HPDE6-E6E7 (cell line): ENCODE data around the gene PRR36.
"Not testable (repeated sequence)": the region's sequence is repeated elsewhere in the genome, so short reads cannot be mapped to it uniquely, and the experiment has no call there.

Experiments
- DNase-seq: peaks from one replicate; pipeline ENCODE4 v3.0.0; 2011; ENCODE audit warnings: missing footprints; ENCODE audit errors: extremely low spot score

The PRR36 gene

DNA sequence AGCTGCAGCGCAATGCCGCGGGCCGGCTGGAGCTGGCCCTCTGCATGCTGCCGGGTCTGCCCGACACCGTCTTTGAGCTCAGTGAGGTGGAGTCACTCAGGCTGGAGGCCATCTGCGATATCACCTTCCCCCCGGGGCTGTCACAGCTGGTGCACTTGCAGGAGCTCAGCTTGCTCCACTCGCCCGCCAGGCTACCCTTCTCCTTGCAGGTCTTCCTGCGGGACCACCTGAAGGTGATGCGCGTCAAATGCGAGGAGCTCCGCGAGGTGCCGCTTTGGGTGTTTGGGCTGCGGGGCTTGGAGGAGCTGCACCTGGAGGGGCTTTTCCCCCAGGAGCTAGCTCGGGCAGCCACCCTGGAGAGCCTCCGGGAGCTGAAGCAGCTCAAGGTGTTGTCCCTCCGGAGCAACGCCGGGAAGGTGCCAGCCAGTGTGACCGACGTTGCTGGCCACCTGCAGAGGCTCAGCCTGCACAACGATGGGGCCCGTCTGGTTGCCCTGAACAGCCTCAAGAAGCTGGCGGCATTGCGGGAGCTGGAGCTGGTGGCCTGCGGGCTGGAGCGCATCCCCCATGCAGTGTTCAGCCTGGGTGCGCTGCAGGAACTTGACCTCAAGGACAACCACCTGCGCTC lies 25.7 kb upstream of the PRR36 start:
- DNase-seq: no peak

DNA sequence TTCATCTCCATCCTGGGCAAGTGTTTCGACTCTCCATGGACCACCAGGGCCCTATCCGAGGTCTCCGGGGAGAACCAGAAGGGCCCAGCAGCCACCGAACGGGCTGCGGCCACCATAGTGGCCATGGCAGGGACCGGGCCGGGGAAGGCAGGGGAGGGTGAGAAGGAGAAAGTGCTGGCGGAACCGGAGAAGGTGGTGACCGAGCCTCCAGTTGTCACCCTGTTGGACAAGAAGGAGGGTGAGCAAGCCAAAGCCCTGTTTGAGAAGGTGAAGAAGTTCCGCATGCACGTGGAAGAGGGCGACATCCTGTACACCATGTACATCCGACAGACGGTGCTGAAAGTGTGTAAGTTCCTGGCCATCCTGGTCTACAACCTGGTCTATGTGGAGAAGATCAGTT lies 24.8 kb upstream of the PRR36 start:
- DNase-seq: no peak

DNA sequence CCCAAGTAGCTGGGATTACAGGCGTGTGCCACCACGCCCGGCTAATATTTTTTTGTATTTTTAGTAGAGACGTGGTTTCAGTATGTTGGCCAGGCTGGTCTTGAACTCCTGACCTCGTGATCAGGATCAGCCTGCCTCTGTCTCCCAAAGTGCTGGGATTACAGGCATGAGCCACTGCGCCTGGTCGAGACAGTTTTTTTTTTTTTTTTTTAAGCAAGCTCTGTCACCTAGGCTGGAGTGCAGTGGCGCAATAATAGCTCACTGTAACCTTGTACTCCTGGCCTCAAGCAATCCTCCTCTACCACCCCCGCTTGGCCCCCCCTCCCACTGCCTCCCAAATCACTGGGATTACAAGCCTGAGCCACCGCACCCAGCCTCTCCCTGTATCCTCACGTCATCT lies 23.1 kb upstream of the PRR36 start:
- DNase-seq: no peak

DNA sequence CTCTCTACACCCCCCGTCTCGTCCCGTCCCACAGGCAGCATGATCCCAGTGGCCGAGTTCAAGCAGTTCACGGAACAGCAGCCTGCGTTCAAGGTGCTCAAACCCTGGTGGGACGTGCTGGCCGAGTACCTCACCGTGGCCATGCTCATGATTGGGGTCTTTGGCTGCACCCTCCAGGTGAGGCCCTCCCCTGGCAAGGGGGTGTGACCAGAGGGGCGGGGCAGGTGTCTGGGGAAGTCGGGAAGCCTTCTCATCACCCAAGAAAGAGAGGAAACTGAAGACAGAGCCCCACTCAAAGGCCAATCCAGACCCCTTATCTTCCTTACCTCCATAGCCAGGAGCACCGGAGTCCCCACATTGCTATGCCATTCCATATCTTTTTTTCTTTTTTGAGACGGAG lies 21.4 kb upstream of the PRR36 start:
- DNase-seq: no peak

DNA sequence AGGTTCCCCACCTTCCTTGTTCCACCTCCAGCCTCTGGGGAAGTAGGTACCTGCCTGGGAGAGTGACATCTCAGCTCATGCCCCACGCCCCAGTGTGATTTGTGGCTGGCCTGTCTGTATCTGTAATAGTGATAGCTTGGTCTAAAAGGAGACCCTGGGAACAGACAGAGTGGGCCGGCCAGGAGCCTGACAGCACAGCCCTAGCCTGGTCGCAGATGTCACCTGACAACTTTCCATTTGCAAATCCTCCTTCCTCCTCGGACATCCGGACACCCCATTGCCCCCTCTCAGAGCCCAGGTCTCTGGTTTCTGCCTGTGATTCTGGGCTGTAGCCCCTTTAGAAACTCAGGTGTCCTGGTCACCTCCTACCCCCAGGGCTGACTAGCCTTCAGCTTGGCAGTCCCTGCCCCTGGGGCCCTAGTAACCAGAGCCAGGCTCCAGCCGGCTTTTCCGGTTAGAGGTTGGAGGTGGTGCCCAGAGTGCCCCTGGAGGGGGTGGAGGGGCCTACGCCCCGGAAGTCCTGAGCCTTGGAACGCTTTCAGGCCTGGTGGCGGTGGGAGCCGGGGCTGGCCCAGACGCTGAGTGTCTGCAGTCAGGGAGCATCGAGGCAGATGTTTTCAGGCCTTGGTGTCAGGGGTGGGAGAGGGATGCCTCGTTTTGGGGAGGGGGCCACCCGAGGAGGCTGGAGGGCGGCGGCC lies 20.6 kb upstream of the PRR36 start:
- peak; percentile 58 for DNase-seq

DNA sequence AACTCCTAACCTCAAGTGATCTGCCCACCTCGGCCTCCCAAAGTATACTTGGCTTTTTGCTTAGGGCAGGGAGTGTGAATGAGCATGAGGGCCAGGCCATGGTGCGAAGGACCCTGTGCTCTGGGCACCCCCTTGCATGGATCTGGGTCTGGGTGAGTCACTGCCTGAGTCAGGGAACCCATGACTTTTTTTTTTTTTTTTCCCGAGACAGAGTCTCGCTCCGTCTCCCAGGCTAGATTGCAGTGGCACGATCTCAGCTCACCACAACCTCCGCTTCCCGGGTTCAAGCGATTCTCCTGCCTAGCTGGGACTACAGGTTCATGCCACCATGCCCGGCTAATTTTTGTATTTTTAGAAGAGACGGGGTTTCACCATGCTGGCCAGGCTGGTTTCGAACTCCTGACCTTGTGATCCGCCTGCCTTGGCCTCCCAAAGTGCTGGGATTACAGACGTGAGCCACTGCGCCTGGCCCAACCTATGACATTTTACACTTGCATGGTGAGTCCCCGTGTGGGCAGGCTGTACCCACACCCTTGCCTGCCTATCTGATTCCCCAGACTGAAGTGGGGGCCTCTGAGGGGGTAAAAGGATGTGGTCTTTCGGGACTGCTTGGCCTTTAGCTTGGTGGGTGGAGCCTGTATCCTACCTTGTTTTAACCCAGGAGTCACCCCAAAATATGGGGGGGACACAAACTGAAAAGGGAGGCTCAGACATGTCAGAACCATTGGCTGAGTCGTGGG lies 19.3 kb upstream of the PRR36 start:
- DNase-seq: not testable (repeated sequence)

DNA sequence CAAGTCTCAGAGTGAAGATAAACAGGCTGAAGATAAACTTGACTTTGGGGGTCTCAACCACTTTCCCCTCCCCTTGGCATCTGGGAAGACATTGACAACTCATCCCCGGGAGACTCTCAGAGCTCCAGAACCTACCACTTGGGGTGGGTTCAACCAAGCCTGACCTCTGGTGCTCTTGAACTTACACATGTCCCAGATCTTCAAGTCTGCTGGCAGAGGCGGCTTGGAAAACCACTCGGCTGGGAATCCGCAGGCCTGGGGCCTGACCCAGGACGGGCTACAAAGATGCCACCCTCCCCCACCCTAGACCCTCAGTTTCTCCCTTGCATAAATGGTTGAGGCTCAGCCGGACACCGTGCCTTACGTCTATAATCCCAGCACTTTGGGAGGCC lies 14.6 kb upstream of the PRR36 start:
- no peak for DNase-seq

DNA sequence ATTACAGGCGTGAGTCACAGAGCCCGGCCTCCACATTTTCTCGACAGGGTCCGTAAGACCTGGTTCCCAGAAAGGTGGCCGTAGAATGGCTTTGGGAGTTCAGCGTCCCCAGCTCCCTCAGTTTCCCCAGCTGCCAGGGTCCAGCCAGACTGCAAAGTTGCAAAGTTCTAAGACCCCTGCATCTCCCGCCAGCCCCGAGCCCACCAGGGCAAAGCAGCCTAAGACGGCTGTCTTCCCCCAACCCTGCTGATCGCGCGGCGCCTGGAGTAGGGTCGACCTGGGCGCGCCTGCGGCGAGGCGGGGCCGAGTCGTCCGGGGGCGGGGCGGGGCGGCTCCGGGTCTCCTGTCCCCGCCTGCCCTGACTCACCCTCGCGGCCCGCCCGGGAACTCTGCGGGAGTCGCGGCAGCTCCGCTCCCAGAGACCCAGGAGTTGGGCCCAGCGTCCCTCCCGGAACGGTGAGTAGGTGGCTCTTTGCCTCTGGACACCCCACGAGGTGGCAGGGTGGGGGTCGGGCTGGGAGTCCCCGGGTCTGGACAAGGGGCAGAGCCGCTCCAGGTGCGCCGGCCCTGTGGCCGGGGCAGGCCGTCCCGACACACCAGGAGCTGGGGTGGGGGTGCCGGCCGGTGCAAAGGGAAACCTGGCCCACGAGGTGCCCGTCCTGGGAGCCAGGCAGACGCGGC lies 14.1 kb upstream of the PRR36 start, which contains the start of gene LRRC8E:
Gene LRRC8E (plus strand): TSS at position 366 of the 681 bp plus-strand sequence. CDS start 7,094 bp downstream, outside the sequence.
- peak; percentile 87 for DNase-seq

DNA sequence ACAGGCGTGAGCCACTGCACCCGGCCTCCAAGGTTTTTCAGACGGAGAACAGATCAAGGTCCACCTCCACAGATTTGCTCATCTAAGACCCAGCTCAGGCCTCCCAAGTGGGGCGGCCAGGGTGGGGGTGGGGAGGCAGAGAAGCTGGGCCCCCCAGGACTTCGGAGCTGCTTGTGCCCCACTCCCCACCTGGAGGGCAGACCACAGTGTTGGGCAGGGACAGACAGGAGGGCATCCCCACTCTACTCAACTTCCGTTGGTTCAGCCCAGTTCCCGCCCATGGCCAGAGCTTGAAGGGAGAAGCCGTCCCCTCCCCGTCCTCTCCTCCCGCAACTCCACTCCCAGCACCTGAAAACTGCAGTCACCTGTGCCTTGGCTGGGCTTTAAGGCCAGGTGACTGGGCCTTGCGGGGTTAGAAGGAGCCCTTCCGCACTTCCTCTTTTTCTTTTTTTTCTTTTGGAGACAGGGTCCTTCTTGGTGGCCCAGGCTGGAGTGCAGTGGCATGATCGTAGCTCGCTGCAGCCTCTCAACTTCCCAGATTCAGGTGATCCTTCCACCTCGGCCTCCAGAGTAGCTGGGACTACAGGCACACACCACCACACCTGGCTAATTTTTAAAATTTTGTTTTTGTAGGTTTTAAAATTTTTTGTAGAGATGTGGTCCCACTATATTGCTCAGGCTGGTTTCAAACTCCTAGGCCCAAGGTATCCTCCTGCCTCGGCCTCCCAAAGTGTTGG lies 13.4 kb upstream of the PRR36 start:
- no peak for DNase-seq

DNA sequence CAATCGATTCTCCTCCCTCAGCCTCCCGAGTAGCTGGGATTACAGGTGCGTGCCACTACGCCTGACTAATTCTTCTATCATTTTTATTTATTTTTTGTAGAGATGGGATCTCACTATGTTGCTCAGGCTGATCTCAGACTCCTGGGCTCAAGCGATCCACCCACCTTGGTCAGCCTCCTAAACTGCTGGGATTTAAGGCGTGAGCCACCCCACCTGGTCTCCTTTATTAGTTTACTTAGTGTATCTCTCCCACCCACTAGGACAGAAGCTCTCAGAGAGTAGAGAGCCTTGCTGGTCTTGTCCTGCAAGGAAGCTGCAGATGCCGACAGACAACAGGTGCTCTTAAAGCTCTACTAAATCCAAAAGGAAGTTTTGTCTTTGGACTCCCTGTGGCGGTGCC lies 11.6 kb upstream of the PRR36 start:
- DNase-seq: no peak

DNA sequence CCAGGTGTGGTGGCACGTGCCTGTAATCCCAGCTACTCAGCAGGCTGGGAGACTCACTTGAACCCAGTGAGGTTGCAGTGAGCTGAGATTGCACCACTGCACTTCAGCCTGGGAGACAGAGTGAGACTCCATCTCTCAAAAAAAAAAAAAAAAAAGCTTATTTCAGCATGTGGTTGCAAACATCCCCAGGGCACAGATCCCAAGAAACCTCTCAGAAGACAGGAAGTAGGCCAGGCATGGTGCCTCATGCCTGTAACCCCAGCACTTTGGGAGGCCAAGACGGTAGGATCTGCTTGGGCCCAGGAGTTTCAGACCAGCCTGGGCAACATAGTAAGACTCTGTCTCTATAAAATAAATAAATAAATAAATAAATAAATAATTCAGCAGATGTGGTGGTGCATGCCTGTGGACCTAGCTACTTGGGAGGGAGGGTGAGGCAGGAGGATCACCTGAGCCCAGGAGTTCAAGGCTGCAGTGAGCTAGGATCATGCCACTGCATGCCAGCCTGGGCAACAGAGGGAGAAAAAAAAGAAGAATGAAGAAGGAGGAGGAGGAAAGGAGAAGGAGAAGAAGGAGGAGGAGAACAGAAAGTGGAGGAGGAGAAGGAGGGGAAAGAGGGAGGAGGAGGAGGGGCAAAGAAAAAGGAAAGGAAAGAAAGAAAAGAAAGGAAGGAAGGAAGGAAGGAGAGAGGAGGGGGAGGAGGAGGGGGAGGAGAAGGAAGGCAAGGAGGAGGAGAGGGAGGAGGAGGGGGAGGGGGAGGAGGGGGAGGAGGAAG lies 9.8 kb upstream of the PRR36 start:
- DNase-seq: no peak

DNA sequence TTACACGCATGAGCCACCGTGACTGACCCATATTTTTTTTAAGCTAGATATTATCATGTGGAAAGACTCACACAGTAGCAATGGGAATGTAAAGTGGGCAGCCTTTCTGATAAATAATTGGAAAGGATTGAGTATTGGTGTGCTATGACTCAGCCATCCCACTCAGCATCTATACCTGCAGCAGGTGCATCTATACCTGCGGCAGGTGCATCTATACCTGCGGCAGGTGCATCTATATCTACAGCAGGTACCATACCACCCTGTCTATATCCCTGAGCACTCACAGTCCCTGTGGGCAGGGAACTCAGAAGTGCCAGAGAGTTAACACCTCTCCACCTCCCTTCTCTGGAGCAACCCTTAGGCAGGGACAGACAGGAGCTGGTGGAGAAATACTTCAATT lies 8.9 kb upstream of the PRR36 start:
- no peak for DNase-seq

DNA sequence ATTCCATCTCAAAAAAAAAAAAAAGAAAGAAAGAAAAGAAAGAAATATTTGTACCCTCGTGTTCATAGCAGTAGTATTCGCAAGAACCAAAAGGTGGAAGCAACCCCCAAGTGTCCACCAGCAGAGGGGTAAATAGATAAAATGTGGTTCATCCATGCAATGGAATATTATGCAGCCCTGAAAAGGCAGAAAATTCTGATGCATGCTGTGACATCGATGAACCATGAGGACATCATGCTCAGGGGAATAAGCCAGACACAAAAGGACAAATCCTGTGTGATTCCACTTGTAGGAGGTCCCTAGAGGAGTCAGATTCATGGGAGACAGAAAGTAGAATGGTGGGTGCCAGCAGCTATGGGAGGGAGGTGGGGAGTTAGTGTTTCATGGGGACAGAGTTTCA lies 7.7 kb upstream of the PRR36 start:
- DNase-seq: no peak

DNA sequence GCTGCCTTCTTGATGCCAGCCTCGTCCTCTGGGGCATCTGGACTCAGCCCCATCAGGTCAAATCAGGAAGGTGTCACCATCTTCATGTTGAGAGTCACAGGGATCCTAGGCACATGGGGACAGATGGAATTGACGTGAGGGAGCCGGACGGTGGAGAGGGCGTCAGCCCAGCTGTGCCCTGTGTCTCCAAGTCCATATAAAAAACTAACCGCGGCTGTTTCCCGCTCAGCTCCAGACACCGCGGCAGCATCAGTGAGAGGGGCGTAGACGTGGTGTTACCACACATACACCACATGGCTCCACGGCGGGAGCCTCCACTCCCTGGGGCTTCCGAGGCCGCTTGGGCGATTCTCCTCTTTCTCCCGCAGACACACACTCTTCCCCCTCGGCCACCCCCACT lies 5.6 kb upstream of the PRR36 start:
- no peak for DNase-seq

DNA sequence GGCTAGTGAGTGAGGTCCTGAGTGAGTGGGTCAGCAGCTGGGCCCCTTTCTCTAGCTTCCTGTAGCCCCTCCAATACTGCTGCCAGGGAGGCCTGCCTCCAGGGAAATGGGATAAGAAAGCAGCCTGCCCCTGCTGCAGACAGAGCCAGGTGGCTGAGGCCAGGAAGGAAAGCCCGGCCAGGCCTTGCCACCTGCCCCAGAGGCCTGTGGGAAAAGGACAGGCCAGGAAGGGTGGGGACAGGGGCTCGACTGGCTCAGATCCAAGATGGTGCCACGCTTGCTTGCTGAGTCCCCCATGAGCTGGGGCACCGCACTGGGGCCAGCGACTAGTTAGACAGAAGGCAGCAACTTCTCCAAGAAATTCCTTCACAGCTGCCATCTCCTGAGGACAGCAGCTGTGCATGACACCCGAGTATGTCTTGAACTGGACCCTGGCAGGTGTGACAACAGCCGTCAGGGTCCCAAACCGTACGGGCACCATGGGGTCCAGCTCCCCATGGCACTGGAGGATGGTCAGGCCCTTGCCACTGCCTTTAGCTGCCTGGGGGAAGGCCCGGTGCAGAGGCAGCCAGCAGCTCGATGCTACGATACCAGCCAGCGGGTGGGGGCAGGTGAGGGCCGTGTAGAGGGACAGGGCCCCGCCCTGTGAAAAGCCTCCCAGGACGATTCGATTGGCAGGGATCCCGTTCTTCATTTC lies 5.1 kb upstream of the PRR36 start:
- DNase-seq: no peak

DNA sequence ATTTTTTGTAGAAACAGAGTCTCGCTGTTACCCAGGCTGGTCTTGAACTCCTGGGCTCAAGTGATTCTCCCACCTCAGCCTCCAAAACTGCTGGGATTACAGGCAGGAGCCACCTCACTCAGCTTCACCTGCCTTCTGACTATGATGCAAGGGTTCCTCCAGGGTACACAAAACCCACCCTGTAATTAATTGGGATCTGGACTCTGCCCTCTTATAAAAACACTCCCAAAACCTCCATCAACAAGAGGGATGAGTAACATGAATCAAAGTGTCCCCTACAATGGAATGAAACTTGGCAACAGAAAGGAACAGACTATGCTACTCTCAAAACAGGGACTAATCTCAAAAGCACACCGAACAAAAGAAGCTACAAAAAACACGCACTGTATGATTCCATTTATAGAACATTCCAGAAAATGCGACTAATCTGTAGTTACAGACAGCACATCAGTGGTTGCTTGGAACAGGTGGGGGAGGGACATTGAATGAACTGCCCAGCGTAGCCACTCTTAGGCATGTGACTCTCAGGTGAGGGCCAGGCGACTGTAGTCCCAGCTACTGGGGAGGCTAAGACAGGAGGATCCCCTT lies 3.2 kb upstream of the PRR36 start:
- DNase-seq: no peak

DNA sequence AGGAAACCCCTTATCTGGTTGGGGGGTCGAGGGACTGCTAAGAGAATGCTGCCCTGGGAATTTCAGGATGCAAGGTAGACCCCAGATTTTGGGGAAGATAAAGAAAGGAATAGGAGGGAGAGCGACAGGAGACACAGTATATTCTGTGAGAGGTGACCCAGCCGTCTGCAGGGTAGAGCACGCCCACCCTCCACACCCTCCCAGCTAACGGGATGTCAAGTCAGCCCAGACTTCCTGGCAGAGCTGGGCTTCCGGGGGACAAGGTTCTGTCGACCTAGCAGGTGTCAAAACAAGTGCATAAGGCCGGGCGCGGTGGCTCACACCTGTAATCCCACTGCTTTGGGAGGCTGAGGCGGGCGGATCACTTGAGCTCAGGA lies 695 bp upstream of the PRR36 start:
- DNase-seq: no peak

DNA sequence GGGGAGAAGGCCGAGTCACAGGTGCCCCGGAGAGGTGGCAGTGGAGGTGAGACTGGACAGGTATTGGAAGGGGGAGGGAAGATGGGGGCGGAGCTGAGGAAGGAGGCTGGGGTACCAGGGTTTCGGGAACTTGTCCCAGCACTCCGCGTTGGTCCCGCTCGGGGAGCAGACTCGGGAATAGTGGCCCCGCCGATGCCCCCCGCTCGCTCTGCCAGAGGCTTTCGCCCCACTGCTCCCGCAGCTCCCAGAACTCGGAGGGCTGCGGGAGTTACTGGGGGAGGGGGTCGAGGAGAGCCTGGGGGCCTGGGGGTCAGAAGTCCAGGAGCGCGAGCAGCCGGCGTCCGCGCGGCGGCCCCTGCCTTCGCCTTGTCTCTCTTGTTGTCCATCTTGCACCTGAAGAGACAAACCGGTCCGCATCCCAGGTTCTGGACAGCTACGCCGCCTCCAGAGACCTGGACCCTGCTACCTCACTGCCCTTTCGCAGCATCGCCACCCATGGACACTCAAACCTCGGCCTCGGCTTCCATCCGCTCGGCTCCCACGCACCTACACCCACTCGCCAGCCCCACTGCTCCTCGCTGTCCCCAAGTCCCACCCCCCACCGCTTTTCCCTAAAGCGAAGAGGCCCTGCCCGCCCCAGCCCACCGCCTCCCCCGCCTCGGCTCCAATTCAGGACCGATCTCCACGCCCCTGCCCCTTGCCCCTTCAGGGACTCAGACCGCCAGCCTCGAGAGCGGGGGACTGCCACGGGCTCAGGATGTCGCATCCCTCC lies 700 bp downstream of the PRR36 start:
- no peak for DNase-seq
